Measurements from ENCODE around the gene ACSS1. TPM values are rescaled to one million over a fixed set of nuclear protein-coding genes. Genes with fewer than 3 reads are reported as not detected.

ACSS1 gene
- total RNA-seq, 1 donor from 2014 or later = 0.27 TPM

DNA sequence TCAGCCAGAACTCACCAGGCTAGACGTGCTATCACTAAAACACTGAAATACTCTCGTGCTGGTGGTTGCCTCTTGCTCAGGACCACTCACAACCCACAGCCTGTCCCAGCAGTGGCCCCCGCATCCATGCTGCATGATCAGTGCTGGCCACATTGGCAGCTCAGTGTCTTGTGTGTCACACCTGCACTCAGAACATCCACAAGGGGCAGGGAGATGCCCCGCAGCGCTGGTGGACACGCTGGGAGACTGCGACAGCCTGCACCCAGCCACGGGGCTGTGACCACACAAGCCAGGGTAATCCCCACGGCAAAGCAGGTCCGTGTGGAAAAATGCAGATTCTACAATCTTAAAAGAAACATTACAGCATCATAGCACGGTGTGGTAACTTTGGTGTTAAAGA is 41.5 kb downstream of the ACSS1 start:
- H3K9me3 ChIP-seq (ENCODE audit: insufficient read depth, low read depth, low read length) = no peaks in the 10 kb centered on the region
- H3K9ac ChIP-seq (ENCODE audit: low read length) = no peak overlapping the region
- no peak overlapping the region for H3K4me3 ChIP-seq (ENCODE audit: insufficient read depth, low read depth, low read length)
- no peak overlapping the region for H3K27ac Mint-ChIP-seq (ENCODE audit: unreplicated experiment)
- H3K79me2 ChIP-seq (ENCODE audit: insufficient read depth, low read length) = no peaks in the 10 kb centered on the region
- no peak overlapping the region for H2AFZ ChIP-seq (ENCODE audit: low read depth, low read length)
- TF ChIP-seq, protein P1, sequence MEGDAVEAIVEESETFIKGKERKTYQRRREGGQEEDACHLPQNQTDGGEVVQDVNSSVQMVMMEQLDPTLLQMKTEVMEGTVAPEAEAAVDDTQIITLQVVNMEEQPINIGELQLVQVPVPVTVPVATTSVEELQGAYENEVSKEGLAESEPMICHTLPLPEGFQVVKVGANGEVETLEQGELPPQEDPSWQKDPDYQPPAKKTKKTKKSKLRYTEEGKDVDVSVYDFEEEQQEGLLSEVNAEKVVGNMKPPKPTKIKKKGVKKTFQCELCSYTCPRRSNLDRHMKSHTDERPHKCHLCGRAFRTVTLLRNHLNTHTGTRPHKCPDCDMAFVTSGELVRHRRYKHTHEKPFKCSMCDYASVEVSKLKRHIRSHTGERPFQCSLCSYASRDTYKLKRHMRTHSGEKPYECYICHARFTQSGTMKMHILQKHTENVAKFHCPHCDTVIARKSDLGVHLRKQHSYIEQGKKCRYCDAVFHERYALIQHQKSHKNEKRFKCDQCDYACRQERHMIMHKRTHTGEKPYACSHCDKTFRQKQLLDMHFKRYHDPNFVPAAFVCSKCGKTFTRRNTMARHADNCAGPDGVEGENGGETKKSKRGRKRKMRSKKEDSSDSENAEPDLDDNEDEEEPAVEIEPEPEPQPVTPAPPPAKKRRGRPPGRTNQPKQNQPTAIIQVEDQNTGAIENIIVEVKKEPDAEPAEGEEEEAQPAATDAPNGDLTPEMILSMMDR (IDR thresholded peaks at IDR 0.05; ENCODE audit: insufficient read depth, low read depth, low read length) = no peak
- no peak for TF ChIP-seq EZH2 (IDR thresholded peaks at IDR 0.05; ENCODE audit: insufficient read depth, low read length)
- no peaks in the 10 kb centered on the region for H3K4me1 Mint-ChIP-seq (ENCODE audit: low read depth, unreplicated experiment)
- H3K27me3 ChIP-seq (ENCODE audit: insufficient read depth, low read length) = no peaks in the 10 kb centered on the region
- no peaks in the 10 kb centered on the region for H4K20me1 ChIP-seq (ENCODE audit: insufficient read depth, low read length)
- FAIRE-seq = no peak
- H3K9me3 Mint-ChIP-seq (ENCODE audit: unreplicated experiment) = no peaks in the 10 kb centered on the region
- H3K4me2 ChIP-seq (ENCODE audit: low read length) = no peak overlapping the region
- no peak overlapping the region for H3K4me3 Mint-ChIP-seq (ENCODE audit: unreplicated experiment)
- no peak for DNase-seq (ENCODE audit: low read depth)
- no peaks in the 10 kb centered on the region for H3K36me3 Mint-ChIP-seq (ENCODE audit: low read depth, unreplicated experiment)
- H3K27me3 Mint-ChIP-seq (ENCODE audit: low read depth, unreplicated experiment) = peaks cover 38% of the 10 kb centered on the region
- no peaks in the 10 kb centered on the region for H3K4me1 ChIP-seq (ENCODE audit: insufficient read depth, low read length)
- H3K36me3 ChIP-seq (ENCODE audit: insufficient read depth, low read length) = no peaks in the 10 kb centered on the region
- H3K27ac ChIP-seq (ENCODE audit: low read depth, low read length) = no peak overlapping the region

DNA sequence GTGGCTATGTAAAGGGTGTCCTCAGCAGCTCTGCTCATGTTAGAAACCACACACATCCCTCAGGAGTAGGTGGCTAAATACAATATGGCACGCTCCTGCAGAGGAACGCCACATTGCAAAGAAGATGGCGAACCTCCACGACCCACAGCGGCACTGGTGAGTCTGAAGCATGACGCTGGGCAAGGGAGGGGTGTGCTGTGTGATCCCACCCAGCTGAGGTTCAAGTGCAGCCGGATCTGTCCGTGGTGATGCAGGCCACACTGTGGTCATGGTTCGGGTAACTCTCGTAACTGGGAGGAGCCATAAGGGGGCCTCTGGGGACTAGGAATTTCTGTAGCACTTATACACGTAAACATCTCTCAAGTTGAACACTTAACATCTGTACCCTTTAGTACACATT is 42.0 kb downstream of the ACSS1 start:
- Histone ChIP-seq H3K4me1 (ENCODE audit: insufficient read depth, low read length) (no peaks in the 10 kb centered on the region), H3K27me3 (ENCODE audit: insufficient read depth, low read length) (no peaks in the 10 kb centered on the region), H2AFZ (ENCODE audit: low read depth, low read length) (no peak overlapping the region), H3K4me3 (ENCODE audit: insufficient read depth, low read depth, low read length) (no peak overlapping the region), H3K27ac (ENCODE audit: low read depth, low read length) (no peak overlapping the region), H3K36me3 (ENCODE audit: insufficient read depth, low read length) (no peaks in the 10 kb centered on the region), H3K9ac (ENCODE audit: low read length) (no peak overlapping the region), H3K4me2 (ENCODE audit: low read length) (no peak overlapping the region), H3K9me3 (ENCODE audit: insufficient read depth, low read depth, low read length) (no peaks in the 10 kb centered on the region), H4K20me1 (ENCODE audit: insufficient read depth, low read length) (no peaks in the 10 kb centered on the region), H3K79me2 (ENCODE audit: insufficient read depth, low read length) (no peaks in the 10 kb centered on the region)
- FAIRE-seq (no peak), DNase-seq (ENCODE audit: low read depth) (no peak)
- no peaks in the 10 kb centered on the region for H3K36me3 Mint-ChIP-seq (ENCODE audit: low read depth, unreplicated experiment)
- H3K4me3 Mint-ChIP-seq (ENCODE audit: unreplicated experiment) = no peak overlapping the region
- no peak for TF ChIP-seq EZH2 (IDR thresholded peaks at IDR 0.05; ENCODE audit: insufficient read depth, low read length)
- TF ChIP-seq, protein P1 (IDR thresholded peaks at IDR 0.05; ENCODE audit: insufficient read depth, low read depth, low read length) = no peak
- H3K27me3 Mint-ChIP-seq (ENCODE audit: low read depth, unreplicated experiment) = peaks cover 36% of the 10 kb centered on the region
- H3K9me3 Mint-ChIP-seq (ENCODE audit: unreplicated experiment) = no peaks in the 10 kb centered on the region
- no peaks in the 10 kb centered on the region for H3K4me1 Mint-ChIP-seq (ENCODE audit: low read depth, unreplicated experiment)
- no peak overlapping the region for H3K27ac Mint-ChIP-seq (ENCODE audit: unreplicated experiment)

DNA sequence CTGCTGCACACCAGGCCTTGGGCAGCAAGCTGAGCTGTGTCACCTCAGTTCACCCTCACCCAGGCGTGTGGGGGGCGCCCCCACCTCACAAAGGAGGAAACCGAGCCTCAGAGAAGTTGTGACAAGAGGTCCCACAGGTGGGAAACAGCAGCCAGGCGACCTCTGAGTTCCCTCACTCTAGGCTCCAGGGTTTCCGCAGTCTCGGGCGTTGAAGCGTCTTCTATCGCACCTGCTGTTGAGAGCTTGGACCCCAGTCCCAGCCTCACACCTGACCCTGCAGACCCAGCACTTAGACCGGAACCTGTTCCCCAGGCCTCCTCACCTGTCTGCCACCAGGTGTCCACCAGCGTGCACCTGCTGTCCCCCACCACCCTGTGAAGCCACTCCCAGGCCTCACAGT is 43.1 kb downstream of the ACSS1 start:
- no peak for FAIRE-seq
- Histone ChIP-seq H2AFZ (ENCODE audit: low read depth, low read length) (no peak overlapping the region), H4K20me1 (ENCODE audit: insufficient read depth, low read length) (no peaks in the 10 kb centered on the region), H3K4me2 (ENCODE audit: low read length) (no peak overlapping the region), H3K4me3 (ENCODE audit: insufficient read depth, low read depth, low read length) (no peak overlapping the region), H3K4me1 (ENCODE audit: insufficient read depth, low read length) (no peaks in the 10 kb centered on the region), H3K9ac (ENCODE audit: low read length) (no peak overlapping the region), H3K79me2 (ENCODE audit: insufficient read depth, low read length) (no peaks in the 10 kb centered on the region), H3K27me3 (ENCODE audit: insufficient read depth, low read length) (no peaks in the 10 kb centered on the region), H3K27ac (ENCODE audit: low read depth, low read length) (no peak overlapping the region), H3K36me3 (ENCODE audit: insufficient read depth, low read length) (no peaks in the 10 kb centered on the region), H3K9me3 (ENCODE audit: insufficient read depth, low read depth, low read length) (no peaks in the 10 kb centered on the region)
- Mint-ChIP-seq H3K4me3 (ENCODE audit: unreplicated experiment) (no peak overlapping the region), H3K27me3 (ENCODE audit: low read depth, unreplicated experiment) (peaks cover 48% of the 10 kb centered on the region), H3K9me3 (ENCODE audit: unreplicated experiment) (no peaks in the 10 kb centered on the region), H3K4me1 (ENCODE audit: low read depth, unreplicated experiment) (no peaks in the 10 kb centered on the region), H3K27ac (ENCODE audit: unreplicated experiment) (no peak overlapping the region), H3K36me3 (ENCODE audit: low read depth, unreplicated experiment) (no peaks in the 10 kb centered on the region)
- no peak for DNase-seq (ENCODE audit: low read depth)
- TF ChIP-seq, protein P1 (IDR thresholded peaks at IDR 0.05; ENCODE audit: insufficient read depth, low read depth, low read length) = no peak
- no peak for TF ChIP-seq EZH2 (IDR thresholded peaks at IDR 0.05; ENCODE audit: insufficient read depth, low read length)

Data from astrocyte (in vitro differentiated cells and primary cell).